NCI-H2171 treated with DMSO at 0.1 percent for 48 hours (cell line): ENCODE measurements around the gene ITGAV.

Experiments used
- DNase-seq: peaks from one replicate; lab custom pipeline; 2025; lab: John Stamatoyannopoulos, UW

Gene ITGAV

GRCh38 chr2:186575302-186575701 lies 14.6 kb upstream of the ITGAV start:
- DNase-seq = no peak

- DNase-seq = no peak
Observed at GRCh38 chr2:186575856-186576255, 14.0 kb upstream of the ITGAV start.

- no peak for DNase-seq
Observed at GRCh38 chr2:186576614-186577013, 13.2 kb upstream of the ITGAV start.

- DNase-seq = no peak
Observed at GRCh38 chr2:186582698-186583097, 7.2 kb upstream of the ITGAV start.

- no peak for DNase-seq
Observed at GRCh38 chr2:186584053-186584452, 5.8 kb upstream of the ITGAV start.

GRCh38 chr2:186588421-186588820 lies 1.4 kb upstream of the ITGAV start:
- no peak for DNase-seq

- DNase-seq = no peak
Observed at GRCh38 chr2:186588940-186589611, 780 bp upstream of the ITGAV start.

GRCh38 chr2:186590350-186590758 lies 498 bp downstream of the ITGAV start:
- DNase-seq = peak; percentile 45

- DNase-seq = peak; percentile 45
Observed at GRCh38 chr2:186590759-186591505, 1.1 kb downstream of the ITGAV start.

GRCh38 chr2:186591506-186591890 lies 1.6 kb downstream of the ITGAV start:
- DNase-seq = no peak

GRCh38 chr2:186592137-186592875 lies 2.5 kb downstream of the ITGAV start:
- DNase-seq = no peak

GRCh38 chr2:186593523-186593922 lies 3.7 kb downstream of the ITGAV start:
- no peak for DNase-seq

GRCh38 chr2:186594001-186594722 lies 4.3 kb downstream of the ITGAV start:
- no peak for DNase-seq

GRCh38 chr2:186595219-186595618 lies 5.4 kb downstream of the ITGAV start:
- DNase-seq = no peak

GRCh38 chr2:186599186-186599778 lies 9.4 kb downstream of the ITGAV start:
- no peak for DNase-seq

GRCh38 chr2:186603286-186603685 lies 13.4 kb downstream of the ITGAV start:
- no peak for DNase-seq

GRCh38 chr2:186605041-186605440 lies 15.2 kb downstream of the ITGAV start:
- no peak for DNase-seq

GRCh38 chr2:186607660-186608324 lies 17.9 kb downstream of the ITGAV start:
- DNase-seq = no peak

- DNase-seq = no peak
Observed at GRCh38 chr2:186610785-186611184, 20.9 kb downstream of the ITGAV start.

GRCh38 chr2:186611526-186611925 lies 21.7 kb downstream of the ITGAV start:
- DNase-seq = no peak

- DNase-seq = no peak
Observed at GRCh38 chr2:186612026-186612425, 22.2 kb downstream of the ITGAV start.
